IMR-90 (cell line): ENCODE results near the gene MLLT10.

ENCODE experiments used
- BHLHE40 ChIP-seq: fragments of 150-350 bp; IDR thresholded peaks from 2 replicates; pipeline ENCODE4 v1.6.1; 2016; ENCODE audit warnings: mild to moderate bottlenecking, low read depth, low read length
- CTCF ChIP-seq: conservative IDR thresholded peaks from 2 replicates; pipeline ENCODE4 v1.5.1; 2012; ENCODE audit warnings: mild to moderate bottlenecking, low read depth, low read length, improper control_type of control experiment
- NFE2L2 ChIP-seq: fragments of 150-350 bp; IDR thresholded peaks from 2 replicates; pipeline ENCODE4 v1.6.1; 2016; ENCODE audit warnings: low read depth, mild to moderate bottlenecking, low read length
- POLR2A ChIP-seq: IDR thresholded peaks from 2 replicates; pipeline ENCODE4 v1.6.1; 2012; ENCODE audit warnings: mild to moderate bottlenecking, low read depth, low read length
- USF2 ChIP-seq: fragments of 150-350 bp; IDR thresholded peaks from 2 replicates; pipeline ENCODE4 v1.6.1; 2017; ENCODE audit warnings: mild to moderate bottlenecking, antibody characterized with exemption, low read length, low read depth

- TF ChIP-seq BHLHE40, result no peak
- TF ChIP-seq CTCF, result no peak
- no peak for TF ChIP-seq USF2
- TF ChIP-seq POLR2A, result no peak
- TF ChIP-seq NFE2L2, result no peak
These were observed 41.6 kb upstream of the MLLT10 start for GRCh38 chr10:21492421-21492820.
